SK-N-SH (cell line): Measurements from ENCODE around the gene SLITRK6.

ENCODE experiments used
- ELF1 ChIP-seq: IDR thresholded peaks from 2 replicates; pipeline ENCODE4 v1.4.0; 2012
- EP300 ChIP-seq, 2 experiments: IDR thresholded peaks; 2 replicates each; pipeline versions ENCODE4 v1.4.0 to v1.6.1; 2012; ENCODE audit warnings: borderline replicate concordance in 1 of 2, low read depth in 1 of 2, low read length in 1 of 2
- FOXJ3 ChIP-seq: sonication (generic); formaldehyde crosslinking; IDR thresholded peaks from 2 replicates; pipeline ENCODE4 v1.5.1; 2020; ENCODE audit warnings: mild to moderate bottlenecking, missing genetic modification reagents
- GABPA ChIP-seq: IDR thresholded peaks from 2 replicates; pipeline ENCODE4 v1.4.0; 2012; ENCODE audit warnings: low read depth, mild to moderate bottlenecking
- MEF2A ChIP-seq: IDR thresholded peaks from 2 replicates; pipeline ENCODE4 v1.4.0; 2012; ENCODE audit warnings: low read depth, borderline replicate concordance
- POLR2AphosphoS5 ChIP-seq: IDR thresholded peaks from 2 replicates; pipeline ENCODE4 v1.6.1; 2012; ENCODE audit warnings: low read depth, low read length
- RFX5 ChIP-seq: IDR thresholded peaks from 2 replicates; pipeline ENCODE4 v1.6.1; 2012; ENCODE audit warnings: mild to moderate bottlenecking, improper control_type of control experiment, low read length
- TF ChIP-seq, protein P1 (sequence below): IDR thresholded peaks from 2 replicates; pipeline ENCODE4 v1.4.0; 2012; ENCODE audit warnings: low read depth
- TF ChIP-seq, protein P2 (sequence below): fragments of 200-600 bp; sonication (generic); IDR thresholded peaks from 2 replicates; pipeline ENCODE4 v1.6.1; 2017; ENCODE audit warnings: antibody characterized with exemption, mild to moderate bottlenecking, moderate library complexity

- TF ChIP-seq RFX5 (no peak), EP300 (IDR thresholded peaks at IDR 0.05; ENCODE audit: borderline replicate concordance in 1 of 2, low read depth in 1 of 2, low read length in 1 of 2) (no peak), GABPA (no peak), ELF1 (no peak), MEF2A (no peak), POLR2AphosphoS5 (no peak), FOXJ3 (CRISPR knock-in tag) (no peak)
- TF ChIP-seq, protein P1, sequence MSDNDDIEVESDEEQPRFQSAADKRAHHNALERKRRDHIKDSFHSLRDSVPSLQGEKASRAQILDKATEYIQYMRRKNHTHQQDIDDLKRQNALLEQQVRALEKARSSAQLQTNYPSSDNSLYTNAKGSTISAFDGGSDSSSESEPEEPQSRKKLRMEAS: no peak
- TF ChIP-seq, protein P2, sequence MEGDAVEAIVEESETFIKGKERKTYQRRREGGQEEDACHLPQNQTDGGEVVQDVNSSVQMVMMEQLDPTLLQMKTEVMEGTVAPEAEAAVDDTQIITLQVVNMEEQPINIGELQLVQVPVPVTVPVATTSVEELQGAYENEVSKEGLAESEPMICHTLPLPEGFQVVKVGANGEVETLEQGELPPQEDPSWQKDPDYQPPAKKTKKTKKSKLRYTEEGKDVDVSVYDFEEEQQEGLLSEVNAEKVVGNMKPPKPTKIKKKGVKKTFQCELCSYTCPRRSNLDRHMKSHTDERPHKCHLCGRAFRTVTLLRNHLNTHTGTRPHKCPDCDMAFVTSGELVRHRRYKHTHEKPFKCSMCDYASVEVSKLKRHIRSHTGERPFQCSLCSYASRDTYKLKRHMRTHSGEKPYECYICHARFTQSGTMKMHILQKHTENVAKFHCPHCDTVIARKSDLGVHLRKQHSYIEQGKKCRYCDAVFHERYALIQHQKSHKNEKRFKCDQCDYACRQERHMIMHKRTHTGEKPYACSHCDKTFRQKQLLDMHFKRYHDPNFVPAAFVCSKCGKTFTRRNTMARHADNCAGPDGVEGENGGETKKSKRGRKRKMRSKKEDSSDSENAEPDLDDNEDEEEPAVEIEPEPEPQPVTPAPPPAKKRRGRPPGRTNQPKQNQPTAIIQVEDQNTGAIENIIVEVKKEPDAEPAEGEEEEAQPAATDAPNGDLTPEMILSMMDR: no peak
These were observed 9.6 kb upstream of the SLITRK6 start for GRCh38 chr13:85808811-85809210.
